ENCODE results near the gene COL5A2.

GRCh38 chr2:189016311-189016861 is 163.2 kb downstream of the COL5A2 start:
- TF ChIP-seq, protein P1, sequence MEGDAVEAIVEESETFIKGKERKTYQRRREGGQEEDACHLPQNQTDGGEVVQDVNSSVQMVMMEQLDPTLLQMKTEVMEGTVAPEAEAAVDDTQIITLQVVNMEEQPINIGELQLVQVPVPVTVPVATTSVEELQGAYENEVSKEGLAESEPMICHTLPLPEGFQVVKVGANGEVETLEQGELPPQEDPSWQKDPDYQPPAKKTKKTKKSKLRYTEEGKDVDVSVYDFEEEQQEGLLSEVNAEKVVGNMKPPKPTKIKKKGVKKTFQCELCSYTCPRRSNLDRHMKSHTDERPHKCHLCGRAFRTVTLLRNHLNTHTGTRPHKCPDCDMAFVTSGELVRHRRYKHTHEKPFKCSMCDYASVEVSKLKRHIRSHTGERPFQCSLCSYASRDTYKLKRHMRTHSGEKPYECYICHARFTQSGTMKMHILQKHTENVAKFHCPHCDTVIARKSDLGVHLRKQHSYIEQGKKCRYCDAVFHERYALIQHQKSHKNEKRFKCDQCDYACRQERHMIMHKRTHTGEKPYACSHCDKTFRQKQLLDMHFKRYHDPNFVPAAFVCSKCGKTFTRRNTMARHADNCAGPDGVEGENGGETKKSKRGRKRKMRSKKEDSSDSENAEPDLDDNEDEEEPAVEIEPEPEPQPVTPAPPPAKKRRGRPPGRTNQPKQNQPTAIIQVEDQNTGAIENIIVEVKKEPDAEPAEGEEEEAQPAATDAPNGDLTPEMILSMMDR (IDR thresholded peaks at IDR 0.05) = no peak
- no peak for TF ChIP-seq EP300 (IDR thresholded peaks at IDR 0.05)
